ENCODE measurements around the gene TMEM121B. TPM values are rescaled to one million over a fixed set of nuclear protein-coding genes. Genes with fewer than 3 reads are reported as not detected.

The TMEM121B gene
- total RNA-seq, 1 donor, result not detected

DNA sequence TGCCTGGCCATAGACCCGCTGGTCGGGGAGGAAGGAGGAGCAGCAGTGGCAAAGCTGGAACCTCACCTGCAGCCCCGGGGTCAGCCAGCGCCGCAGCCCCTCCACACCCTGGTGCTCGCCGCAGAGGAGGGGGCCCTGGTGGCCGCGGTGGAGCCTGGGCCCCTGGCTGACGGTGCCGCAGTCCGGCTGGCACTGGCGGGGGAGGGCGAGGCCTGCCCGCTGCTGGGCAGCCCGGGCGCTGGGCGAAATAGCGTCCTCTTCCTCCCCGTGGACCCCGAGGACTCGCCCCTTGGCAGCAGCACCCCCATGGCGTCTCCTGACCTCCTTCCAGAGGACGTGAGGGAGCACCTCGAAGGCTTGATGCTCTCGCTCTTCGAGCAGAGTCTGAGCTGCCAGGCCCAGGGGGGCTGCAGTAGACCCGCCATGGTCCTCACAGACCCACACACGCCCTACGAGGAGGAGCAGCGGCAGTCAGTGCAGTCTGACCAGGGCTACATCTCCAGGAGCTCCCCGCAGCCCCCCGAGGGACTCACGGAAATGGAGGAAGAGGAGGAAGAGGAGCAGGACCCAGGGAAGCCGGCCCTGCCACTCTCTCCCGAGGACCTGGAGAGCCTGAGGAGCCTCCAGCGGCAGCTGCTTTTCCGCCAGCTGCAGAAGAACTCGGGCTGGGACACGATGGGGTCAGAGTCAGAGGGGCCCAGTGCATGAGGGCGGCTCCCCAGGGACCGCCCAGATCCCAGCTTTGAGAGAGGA lies 11.9 kb downstream of the TMEM121B start:
- no peak overlapping the region for H3K4me3 ChIP-seq (ENCODE audit: insufficient read depth, low read length)
- H3K4me1 ChIP-seq (ENCODE audit: insufficient read depth, low read length), result no peaks in the 10 kb centered on the region
- TF ChIP-seq CTCF (IDR thresholded peaks at IDR 0.05; ENCODE audit: extremely low read depth, low read depth, low read length), result no peak
- no peaks in the 10 kb centered on the region for H3K9me3 ChIP-seq (ENCODE audit: low read depth, low read length)
- H3K36me3 ChIP-seq (ENCODE audit: insufficient read depth, low read length), result peaks cover 2% of the 10 kb centered on the region
- no peak overlapping the region for H3K4me2 ChIP-seq (ENCODE audit: insufficient read depth, low read length)
- H3K27me3 ChIP-seq (ENCODE audit: insufficient read depth, low read length), result no peaks in the 10 kb centered on the region
- DNase-seq (ENCODE audit: insufficient read length, low spot score, missing footprints), result peak; percentile 39
- peaks cover 4% of the 10 kb centered on the region for H4K20me1 ChIP-seq (ENCODE audit: insufficient read depth, low read length)
- H3K27ac ChIP-seq (ENCODE audit: low read depth, low read length), result no peak overlapping the region
- no peak overlapping the region for H2AFZ ChIP-seq (ENCODE audit: low read length)
- H3K79me2 ChIP-seq (ENCODE audit: insufficient read depth, low read length), result no peaks in the 10 kb centered on the region

GRCh38 chr22:17108256-17109112 lies 12.7 kb downstream of the TMEM121B start:
- Histone ChIP-seq H3K4me3 (ENCODE audit: insufficient read depth, low read length) (no peak overlapping the region), H2AFZ (ENCODE audit: low read length) (no peak overlapping the region), H3K27me3 (ENCODE audit: insufficient read depth, low read length) (no peaks in the 10 kb centered on the region), H3K4me1 (ENCODE audit: insufficient read depth, low read length) (no peaks in the 10 kb centered on the region), H3K36me3 (ENCODE audit: insufficient read depth, low read length) (peaks cover 2% of the 10 kb centered on the region), H3K79me2 (ENCODE audit: insufficient read depth, low read length) (no peaks in the 10 kb centered on the region), H3K9me3 (ENCODE audit: low read depth, low read length) (no peaks in the 10 kb centered on the region), H3K4me2 (ENCODE audit: insufficient read depth, low read length) (no peak overlapping the region), H4K20me1 (ENCODE audit: insufficient read depth, low read length) (peaks cover 4% of the 10 kb centered on the region), H3K27ac (ENCODE audit: low read depth, low read length) (no peak overlapping the region)
- TF ChIP-seq CTCF (IDR thresholded peaks at IDR 0.05; ENCODE audit: extremely low read depth, low read depth, low read length), result no peak
- peak; percentile 47 for DNase-seq (ENCODE audit: insufficient read length, low spot score, missing footprints)

DNA sequence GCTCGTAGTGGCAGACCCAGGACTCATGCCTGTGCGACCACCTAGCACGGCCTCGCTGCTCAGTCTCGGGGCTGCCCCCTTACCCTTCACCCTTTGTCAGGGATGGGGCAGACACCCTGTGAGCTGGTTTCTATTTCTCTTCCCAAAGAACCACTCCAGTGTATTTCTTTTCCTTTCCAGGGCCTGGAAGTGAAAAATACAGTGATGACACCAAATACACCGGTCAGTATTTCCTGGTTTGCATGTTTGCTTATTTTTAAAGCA lies 13.7 kb downstream of the TMEM121B start:
- H4K20me1 ChIP-seq (ENCODE audit: insufficient read depth, low read length), result peaks cover 4% of the 10 kb centered on the region
- DNase-seq (ENCODE audit: insufficient read length, low spot score, missing footprints), result peak; percentile 74
- H3K36me3 ChIP-seq (ENCODE audit: insufficient read depth, low read length), result peaks cover 2% of the 10 kb centered on the region
- no peaks in the 10 kb centered on the region for H3K79me2 ChIP-seq (ENCODE audit: insufficient read depth, low read length)
- no peaks in the 10 kb centered on the region for H3K9me3 ChIP-seq (ENCODE audit: low read depth, low read length)
- no peak overlapping the region for H3K27ac ChIP-seq (ENCODE audit: low read depth, low read length)
- no peak overlapping the region for H3K4me2 ChIP-seq (ENCODE audit: insufficient read depth, low read length)
- H2AFZ ChIP-seq (ENCODE audit: low read length), result no peak overlapping the region
- H3K4me1 ChIP-seq (ENCODE audit: insufficient read depth, low read length), result no peaks in the 10 kb centered on the region
- TF ChIP-seq CTCF (IDR thresholded peaks at IDR 0.05; ENCODE audit: extremely low read depth, low read depth, low read length), result no peak
- no peaks in the 10 kb centered on the region for H3K27me3 ChIP-seq (ENCODE audit: insufficient read depth, low read length)
- H3K4me3 ChIP-seq (ENCODE audit: insufficient read depth, low read length), result no peak overlapping the region

Data from osteoblast (primary cell).